HepG2 (cell line): Measurements from ENCODE around the gene MORC4. TPM values are rescaled to one million over a fixed set of nuclear protein-coding genes. Genes with fewer than 3 reads are reported as not detected.

ENCODE experiments used
- ATAC-seq: fragments of 200-7000 bp; cut with Tn5 transposase; 3 replicates; pipeline ENCODE4 v1.9.1; 2020; ENCODE audit warnings: mild to moderate bottlenecking, moderate library complexity
- BruUV-seq: library from RNA; stranded (reverse); fragments of 400-500 nt; replicated peaks from 2 replicates; lab custom pipeline; 2021; lab: Mats Ljungman, UMichigan
- CTCF ChIA-PET: fragments of 300-600 bp; formaldehyde crosslinking; extraction: SDS; loops from one replicate; lab custom pipeline; 2021; ENCODE audit warnings: low total read pairs, inconsistent platforms, low intra/inter-chr PET ratio; lab: Yijun Ruan, JAX
- POLR2A ChIA-PET: fragments of 350-600 bp; sonication (Branson Sonifier 250); formaldehyde crosslinking; loops from one replicate; lab custom pipeline; 2020; ENCODE audit warnings: antibody characterized with exemption, inconsistent platforms; lab: Yijun Ruan, JAX
- DNase-seq: peaks from one replicate; pipeline ENCODE4 v3.0.0-alpha.2; 2015; ENCODE audit warnings: low spot score
- FAIRE-seq: peaks from 3 replicates; lab custom pipeline; 2011; peaks lifted over from hg19 to GRCh38; lab: Jason Lieb, UNC
- H2AFZ ChIP-seq: one replicate; pipeline ENCODE4 v1.6.1; 2011; ENCODE audit warnings: low read length, inconsistent platforms
- H3K27ac ChIP-seq: fragments of 300-600 bp; 3 replicates; pipeline ENCODE4 v1.8.0; 2011; ENCODE audit warnings: mixed run types, mild to moderate bottlenecking, mixed read lengths, low read length, inconsistent platforms; ENCODE audit not compliant: insufficient read depth; ENCODE audit errors: extremely low read length
- H3K27me3 ChIP-seq, 2 experiments: fragments of 200-600 bp in 1 of 2; 2 replicates in 1 of 2; 3 replicates in 1 of 2; pipeline versions ENCODE4 v1.6.0 to v1.8.0; 2011; ENCODE audit warnings: low read length in 2 of 2, mild to moderate bottlenecking in 2 of 2, moderate library complexity in 2 of 2, inconsistent platforms in 1 of 2; ENCODE audit not compliant: insufficient read depth in 2 of 2, control insufficient read depth in 1 of 2
- H3K36me3 ChIP-seq, 2 experiments: fragments of 200-600 bp in 1 of 2; replicated peaks in 1 of 2; 2 replicates in 1 of 2; 3 replicates in 1 of 2; pipeline versions ENCODE4 v1.5.1 to v1.8.0; 2011; ENCODE audit warnings: low read length in 2 of 2, inconsistent platforms in 1 of 2; ENCODE audit not compliant: insufficient read depth in 2 of 2, control insufficient read depth in 1 of 2
- H3K4me1 ChIP-seq: 2 replicates; pipeline ENCODE4 v1.5.1; 2012; ENCODE audit warnings: low read length, inconsistent platforms; ENCODE audit not compliant: insufficient read depth
- H3K4me2 ChIP-seq: 2 replicates; pipeline ENCODE4 v1.6.0; 2011; ENCODE audit warnings: low read depth, low read length, inconsistent platforms
- H3K4me3 ChIP-seq, 3 experiments: fragments of 200-600 bp in 1 of 3; sonication (generic), shearing (Covaris generic) in 1 of 3; replicated peaks in 1 of 3; 2 replicates each; pipeline ENCODE4 v1.5.1; 2011 to 2016; ENCODE audit warnings: low read length in 3 of 3, inconsistent platforms in 2 of 3, low read depth in 2 of 3, mild to moderate bottlenecking in 2 of 3, control low read depth in 1 of 3, mixed read lengths in 1 of 3; ENCODE audit not compliant: insufficient read depth in 1 of 3
- H3K79me2 ChIP-seq: one replicate; pipeline ENCODE4 v1.6.1; 2011; ENCODE audit warnings: low read length, inconsistent platforms; ENCODE audit not compliant: insufficient read depth
- H3K9ac ChIP-seq: 2 replicates; pipeline ENCODE4 v1.6.0; 2011; ENCODE audit warnings: mild to moderate bottlenecking, low read depth, low read length, inconsistent platforms; ENCODE audit not compliant: insufficient read depth
- H3K9me3 ChIP-seq: 2 replicates; pipeline ENCODE4 v1.5.1; 2012; ENCODE audit warnings: mild to moderate bottlenecking, low read length
- H4K20me1 ChIP-seq: 2 replicates; pipeline ENCODE4 v1.6.0; 2011; ENCODE audit warnings: inconsistent platforms, mild to moderate bottlenecking, low read length, moderate library complexity; ENCODE audit not compliant: insufficient read depth
- ATM ChIP-seq: fragments of 450-650 bp; IDR thresholded peaks from 2 replicates; pipeline ENCODE4 v1.7.1; 2017; ENCODE audit warnings: mild to moderate bottlenecking, borderline replicate concordance
- CEBPB ChIP-seq: IDR thresholded peaks from 2 replicates; pipeline ENCODE4 v1.6.1; 2011; ENCODE audit warnings: low read depth, low read length, improper control_type of control experiment, borderline replicate concordance
- CEBPG ChIP-seq: IDR thresholded peaks from 2 replicates; pipeline ENCODE4 v1.6.1; 2016
- FOSL1 ChIP-seq: sonication (generic); formaldehyde crosslinking; IDR thresholded peaks from 2 replicates; pipeline ENCODE4 v1.9.0; 2021; ENCODE audit warnings: missing genetic modification reagents, borderline replicate concordance
- MIXL1 ChIP-seq: IDR thresholded peaks from 2 replicates; pipeline ENCODE4 v1.6.1; 2016
- MZF1 ChIP-seq: sonication (generic); formaldehyde crosslinking; IDR thresholded peaks from 2 replicates; pipeline ENCODE4 v1.8.1; 2023; ENCODE audit warnings: mild to moderate bottlenecking, missing genetic modification reagents, borderline replicate concordance
- NPAS2 ChIP-seq: sonication (generic); formaldehyde crosslinking; IDR thresholded peaks from 2 replicates; pipeline ENCODE4 v1.8.0; 2022; ENCODE audit warnings: mild to moderate bottlenecking, missing genetic modification reagents, borderline replicate concordance
- ZNF121 ChIP-seq: sonication (generic); formaldehyde crosslinking; IDR thresholded peaks from 2 replicates; pipeline ENCODE4 v1.5.0; 2020; ENCODE audit warnings: mild to moderate bottlenecking, missing genetic modification reagents
- ZNF383 ChIP-seq: sonication (generic); formaldehyde crosslinking; IDR thresholded peaks from 2 replicates; pipeline ENCODE4 v1.4.0; 2020; ENCODE audit warnings: missing genetic modification reagents, mild to moderate bottlenecking, borderline replicate concordance
- ZNF547 ChIP-seq: sonication (generic); formaldehyde crosslinking; IDR thresholded peaks from 2 replicates; pipeline ENCODE4 v1.5.1; 2020; ENCODE audit warnings: mild to moderate bottlenecking, missing genetic modification reagents
- WGBS: methylation state at CpG from one replicate; pipeline ENCODE4 v1.1.6; 2017; ENCODE audit warnings: low lambda C conversion rate; 5-methylcytosine and 5-hydroxymethylcytosine counted together
- in situ Hi-C: cut with HindIII; loops from 2 replicates; pipeline ENCODE4 v1.10.0; 2017; ENCODE audit warnings: low pct_unique_long_range_greater_than_20kb; ENCODE audit not compliant: extremely low pct_ligation_motif_present
- intact Hi-C: fragments of 100-400 bp; cut with micrococcal nuclease; formaldehyde crosslinking; loops from one replicate; pipeline ENCODE4 v1.10.0; 2022; ENCODE audit not compliant: unreplicated experiment
- polyA plus RNA-seq, 8 experiments: library from polyadenylated mRNA; depleted of rRNA in 3 of 8; stranded (reverse) in 7 of 8; unstranded in 1 of 8; fragments of >200 nt; fragmentation: Illumina TruSeq in 4 of 8; extraction: Trizol in 4 of 8; gene quantifications; 2 replicates each; pipeline versions ENCODE4 v1.2.1 to v1.2.3, GENCODE V29; 2011 to 2016; ENCODE audit warnings: low read depth in 4 of 8, missing spikeins in 1 of 8, mixed read lengths in 1 of 8; ENCODE audit not compliant: insufficient read depth in 1 of 8
- total RNA-seq, 5 experiments: library from RNA; depleted of rRNA; stranded (reverse); fragments of >200 nt; fragmentation: Illumina TruSeq; extraction: Trizol; gene quantifications; 2 replicates each; pipeline ENCODE4 v1.2.3, GENCODE V29; 2016; ENCODE audit warnings: low read depth in 1 of 5
- TF ChIP-seq, protein P1 (sequence below): sonication (generic); formaldehyde crosslinking; IDR thresholded peaks from 2 replicates; pipeline ENCODE4 v1.5.0; 2020; ENCODE audit warnings: mild to moderate bottlenecking, missing genetic modification reagents
- TF ChIP-seq, protein P2 (sequence below): sonication (generic); formaldehyde crosslinking; IDR thresholded peaks from 2 replicates; pipeline ENCODE4 v1.4.0; 2020; ENCODE audit warnings: mild to moderate bottlenecking, missing genetic modification reagents

MORC4 gene
- total and polyA plus RNA-seq, 2 of the 13 experiments (the other 11 are each of a cell fraction or from before 2014, with no cell fraction given): 7.3 to 17.6 TPM

- no peak for TF ChIP-seq MZF1 (CRISPR knock-in tag)
Observed at GRCh38 chrX:106952538-106952937, 47.5 kb downstream of the MORC4 start (continued).

DNA sequence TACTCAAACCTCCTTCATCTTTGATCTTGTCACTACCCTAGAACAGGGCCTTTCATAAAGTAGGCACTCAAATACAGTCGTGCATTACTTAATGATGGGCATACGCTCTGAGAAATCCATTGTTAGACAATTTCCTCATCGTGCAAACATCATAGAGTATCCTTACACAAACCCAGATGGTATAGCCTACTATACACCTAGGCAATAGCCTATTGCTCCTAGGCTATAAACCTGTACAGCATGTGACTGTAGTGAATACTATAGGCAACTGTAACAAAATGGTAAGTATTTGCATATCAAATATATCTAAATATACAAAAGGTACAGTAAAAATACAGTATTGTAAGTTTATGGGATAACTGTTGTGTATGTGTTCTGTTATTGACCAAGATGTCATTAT lies 47.9 kb downstream of the MORC4 start:
- 94% methylated on average over 3 of the region's 3 CpGs for WGBS
- no peak for DNase-seq

DNA sequence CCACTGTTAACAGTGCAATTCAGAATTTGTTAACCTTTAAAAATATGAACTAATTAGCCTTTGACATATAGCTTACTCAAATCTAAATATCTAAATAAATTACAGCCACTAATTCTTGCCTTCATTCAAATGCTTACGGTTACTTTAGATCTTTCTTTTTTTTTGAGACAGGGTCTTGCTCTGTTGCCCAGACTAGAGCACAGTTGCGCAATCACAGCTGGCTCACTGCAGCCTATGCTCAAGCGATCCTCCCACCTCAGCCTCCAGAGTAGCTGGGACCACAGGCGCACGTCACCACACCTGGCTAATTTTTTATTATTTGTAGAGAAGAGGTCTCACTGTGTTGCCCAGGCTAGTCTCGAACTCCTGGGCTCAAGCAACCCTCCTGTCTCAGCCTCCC lies 48.8 kb downstream of the MORC4 start:
- intact Hi-C loops: no loop called here
- TF ChIP-seq CEBPB (peak; percentile 71; the same call in 1 of the 2 replicates), MIXL1 (no peak), ZNF121 (CRISPR knock-in tag) (peak; percentile 83), ZNF383 (CRISPR knock-in tag) (no peak), CEBPG (CRISPR knock-in tag) (peak; percentile 55)
- TF ChIP-seq, protein P1, sequence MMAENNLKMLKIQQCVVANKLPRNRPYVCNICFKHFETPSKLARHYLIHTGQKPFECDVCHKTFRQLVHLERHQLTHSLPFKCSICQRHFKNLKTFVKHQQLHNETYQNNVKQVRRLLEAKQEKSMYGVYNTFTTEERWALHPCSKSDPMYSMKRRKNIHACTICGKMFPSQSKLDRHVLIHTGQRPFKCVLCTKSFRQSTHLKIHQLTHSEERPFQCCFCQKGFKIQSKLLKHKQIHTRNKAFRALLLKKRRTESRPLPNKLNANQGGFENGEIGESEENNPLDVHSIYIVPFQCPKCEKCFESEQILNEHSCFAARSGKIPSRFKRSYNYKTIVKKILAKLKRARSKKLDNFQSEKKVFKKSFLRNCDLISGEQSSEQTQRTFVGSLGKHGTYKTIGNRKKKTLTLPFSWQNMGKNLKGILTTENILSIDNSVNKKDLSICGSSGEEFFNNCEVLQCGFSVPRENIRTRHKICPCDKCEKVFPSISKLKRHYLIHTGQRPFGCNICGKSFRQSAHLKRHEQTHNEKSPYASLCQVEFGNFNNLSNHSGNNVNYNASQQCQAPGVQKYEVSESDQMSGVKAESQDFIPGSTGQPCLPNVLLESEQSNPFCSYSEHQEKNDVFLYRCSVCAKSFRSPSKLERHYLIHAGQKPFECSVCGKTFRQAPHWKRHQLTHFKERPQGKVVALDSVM (CRISPR knock-in tag): 0 out of 2 replicates have a peak, but pooled peaks have one; percentile 19
- TF ChIP-seq, protein P2, sequence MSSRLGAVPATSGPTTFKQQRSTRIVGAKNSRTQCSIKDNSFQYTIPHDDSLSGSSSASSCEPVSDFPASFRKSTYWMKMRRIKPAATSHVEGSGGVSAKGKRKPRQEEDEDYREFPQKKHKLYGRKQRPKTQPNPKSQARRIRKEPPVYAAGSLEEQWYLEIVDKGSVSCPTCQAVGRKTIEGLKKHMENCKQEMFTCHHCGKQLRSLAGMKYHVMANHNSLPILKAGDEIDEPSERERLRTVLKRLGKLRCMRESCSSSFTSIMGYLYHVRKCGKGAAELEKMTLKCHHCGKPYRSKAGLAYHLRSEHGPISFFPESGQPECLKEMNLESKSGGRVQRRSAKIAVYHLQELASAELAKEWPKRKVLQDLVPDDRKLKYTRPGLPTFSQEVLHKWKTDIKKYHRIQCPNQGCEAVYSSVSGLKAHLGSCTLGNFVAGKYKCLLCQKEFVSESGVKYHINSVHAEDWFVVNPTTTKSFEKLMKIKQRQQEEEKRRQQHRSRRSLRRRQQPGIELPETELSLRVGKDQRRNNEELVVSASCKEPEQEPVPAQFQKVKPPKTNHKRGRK: no peak
- no peak overlapping the region for H3K27ac ChIP-seq
- FAIRE-seq (no peak), ATAC-seq (no peak), DNase-seq (no peak)
- H3K4me2 ChIP-seq: no peak overlapping the region
- in situ Hi-C loops: no loop called here
- no peak overlapping the region for H2AFZ ChIP-seq
- H3K36me3 ChIP-seq: no peaks in the 10 kb centered on the region; a peak in 2 of 5 replicates
- POLR2A ChIA-PET: interaction anchor here (1.2 kb wide), 1 partner anchor 19 kb away, joined by 6 read pairs; no protein-coding TSS in a partner anchor
- H4K20me1 ChIP-seq: no peaks in the 10 kb centered on the region
- H3K79me2 ChIP-seq: no peaks in the 10 kb centered on the region
- WGBS: 95% methylated on average over 6 of the region's 6 CpGs
- CTCF ChIA-PET: no interaction called here
- H3K4me3 ChIP-seq: no peak overlapping the region
- no peaks in the 10 kb centered on the region for H3K27me3 ChIP-seq
- H3K9me3 ChIP-seq: no peaks in the 10 kb centered on the region
- H3K4me1 ChIP-seq: peaks cover 61% of the 10 kb centered on the region
- no TSS peak for BruUV-seq
- no peak overlapping the region for H3K9ac ChIP-seq

More for the DNA sequence above, 47.9 kb downstream of the MORC4 start:
- H4K20me1 ChIP-seq: no peaks in the 10 kb centered on the region
- intact Hi-C loops (no loop called here), in situ Hi-C loops (no loop called here)
- peaks cover 66% of the 10 kb centered on the region for H3K4me1 ChIP-seq
- no peaks in the 10 kb centered on the region for H3K27me3 ChIP-seq
- H3K9ac ChIP-seq: no peak overlapping the region
- BruUV-seq: no TSS peak
- H3K27ac ChIP-seq: no peak overlapping the region
- H3K4me2 ChIP-seq: no peak overlapping the region
- ChIA-PET CTCF (interaction anchor here (1.0 kb wide), 1 partner anchor 54 kb away, joined by 3 read pairs; no protein-coding TSS in a partner anchor), POLR2A (no interaction called here)
- H3K36me3 ChIP-seq: no peaks in the 10 kb centered on the region; a peak in 2 of 5 replicates
- H2AFZ ChIP-seq: no peak overlapping the region
- no peak overlapping the region for H3K4me3 ChIP-seq
- H3K79me2 ChIP-seq: no peaks in the 10 kb centered on the region
- ATAC-seq (no peak), FAIRE-seq (no peak)
- TF ChIP-seq FOSL1 (CRISPR knock-in tag) (no peak), ZNF547 (no peak), ATM (no peak), NPAS2 (CRISPR knock-in tag) (no peak)
- H3K9me3 ChIP-seq: no peaks in the 10 kb centered on the region
